Measurements from ENCODE around the gene DHX29.
"Not testable (repeated sequence)": the region's sequence is repeated elsewhere in the genome, so short reads cannot be mapped to it uniquely, and the experiment has no call there.

- TF ChIP-seq CTCF (IDR thresholded peaks at IDR 0.05); SIN3A (IDR thresholded peaks at IDR 0.05; ENCODE audit: borderline replicate concordance, insufficient read depth, low read depth, low read length); POLR2AphosphoS5 (IDR thresholded peaks at IDR 0.05; ENCODE audit: low read depth, low read length): not testable (repeated sequence)
Measured at GRCh38 chr5:55318237-55318636, 10.7 kb upstream of the DHX29 start.

Measured in Panc1 (cell line).